Neural progenitor cell (in vitro differentiated cells): ENCODE measurements around the gene PCBP1. TPM values are rescaled to one million over a fixed set of nuclear protein-coding genes. Genes with fewer than 3 reads are reported as not detected.
A peak's percentile ranks its signal among the peaks of the same experiment; 100 is the strongest.

Experiments
- DNase-seq: peaks from one replicate; pipeline ENCODE4 v3.0.0-alpha.2; 2016; ENCODE audit warnings: low spot score
- H2AFZ ChIP-seq: fragments of 200-600 bp; sonication (generic); replicated peaks from 2 replicates; pipeline ENCODE4 v1.6.1; 2016; ENCODE audit warnings: antibody characterized with exemption
- H3F3A ChIP-seq: fragments of 200-600 bp; sonication (generic); 2 replicates; pipeline ENCODE4 v1.6.1; 2016; ENCODE audit warnings: antibody characterized with exemption, low read depth
- H3K27ac ChIP-seq: fragments of 200-600 bp; sonication (generic); 2 replicates; pipeline ENCODE4 v1.5.1; 2016; ENCODE audit warnings: mild to moderate bottlenecking
- H3K27me3 ChIP-seq: fragments of 200-600 bp; sonication (generic); 2 replicates; pipeline ENCODE4 v1.6.1; 2016; ENCODE audit warnings: mild to moderate bottlenecking, moderate library complexity
- H3K36me3 ChIP-seq: fragments of 200-600 bp; sonication (generic); 2 replicates; pipeline ENCODE4 v1.5.1; 2016
- H3K4me1 ChIP-seq: fragments of 200-600 bp; sonication (generic); 2 replicates; pipeline ENCODE4 v1.6.1; 2016; ENCODE audit warnings: mixed run types
- H3K4me2 ChIP-seq: fragments of 200-600 bp; sonication (generic); 2 replicates; pipeline ENCODE4 v1.6.1; 2016
- H3K4me3 ChIP-seq: fragments of 200-600 bp; sonication (generic); 2 replicates; pipeline ENCODE4 v1.5.1; 2016
- H3K79me2 ChIP-seq: fragments of 200-600 bp; sonication (generic); 2 replicates; pipeline ENCODE4 v1.6.1; 2016; ENCODE audit warnings: low read depth
- H3K9ac ChIP-seq: fragments of 200-600 bp; sonication (generic); 2 replicates; pipeline ENCODE4 v1.6.1; 2016
- H3K9me3 ChIP-seq: fragments of 200-600 bp; sonication (generic); 2 replicates; pipeline ENCODE4 v1.5.1; 2016; ENCODE audit warnings: low read depth
- H4K20me1 ChIP-seq: fragments of 200-600 bp; sonication (generic); 2 replicates; pipeline ENCODE4 v1.6.1; 2016; ENCODE audit warnings: low read depth
- H3K27ac Mint-ChIP-seq: 3 replicates; pipeline ENCODE4 v1.8.0; 2021; ENCODE audit warnings: mixed read lengths
- H3K27me3 Mint-ChIP-seq: 2 replicates; pipeline ENCODE4 v1.8.0; 2022; ENCODE audit warnings: low read depth, mild to moderate bottlenecking, inconsistent platforms, moderate library complexity, mixed read lengths; ENCODE audit not compliant: insufficient read depth
- H3K36me3 Mint-ChIP-seq: 3 replicates; pipeline ENCODE4 v1.8.0; 2021; ENCODE audit warnings: mixed read lengths
- H3K4me1 Mint-ChIP-seq: 3 replicates; pipeline ENCODE4 v1.8.0; 2021; ENCODE audit warnings: mixed read lengths
- H3K4me3 Mint-ChIP-seq: 3 replicates; pipeline ENCODE4 v1.8.0; 2021; ENCODE audit warnings: mild to moderate bottlenecking, moderate library complexity, mixed read lengths
- H3K9me3 Mint-ChIP-seq: 3 replicates; pipeline ENCODE4 v1.8.0; 2020; ENCODE audit warnings: mixed read lengths
- CTCF ChIP-seq: fragments of 200-600 bp; sonication (generic); IDR thresholded peaks from 2 replicates; pipeline ENCODE4 v1.5.1; 2017; ENCODE audit warnings: antibody characterized with exemption, mild to moderate bottlenecking
- EZH2 ChIP-seq: fragments of 200-600 bp; sonication (generic); IDR thresholded peaks from 2 replicates; pipeline ENCODE4 v1.6.1; 2017; ENCODE audit warnings: antibody characterized with exemption, mild to moderate bottlenecking, moderate library complexity
- EZH2phosphoT487 ChIP-seq: fragments of 200-600 bp; sonication (generic); IDR thresholded peaks from 2 replicates; pipeline ENCODE4 v1.6.1; 2017; ENCODE audit warnings: antibody characterized with exemption
- total RNA-seq: library from RNA; depleted of rRNA; stranded (reverse); fragments of >200 nt; gene quantifications from 2 replicates; pipeline ENCODE4 v1.2.3, GENCODE V29; 2015; ENCODE audit warnings: low replicate concordance

The PCBP1 gene
- total RNA-seq, 1 donor from 2014 or later = 62.0 TPM

- Mint-ChIP-seq H3K4me1 (peaks cover 60% of the 10 kb centered on the region), H3K36me3 (no peaks in the 10 kb centered on the region), H3K27ac (peak overlapping the region; percentile 100), H3K27me3 (peaks cover 18% of the 10 kb centered on the region), H3K9me3 (no peaks in the 10 kb centered on the region), H3K4me3 (peak overlapping the region; percentile 90)
- H3K9me3 ChIP-seq = no peaks in the 10 kb centered on the region
- peak overlapping the region; percentile 71 for H3K9ac ChIP-seq
- H3K36me3 ChIP-seq = no peaks in the 10 kb centered on the region
- peak; percentile 81 for DNase-seq
- no peaks in the 10 kb centered on the region for H4K20me1 ChIP-seq
- peaks cover 23% of the 10 kb centered on the region for H3K4me1 ChIP-seq
- no peaks in the 10 kb centered on the region for H3K79me2 ChIP-seq
- TF ChIP-seq EZH2phosphoT487 (no peak), CTCF (no peak), EZH2 (no peak)
- peak overlapping the region; percentile 78 for H2AFZ ChIP-seq
- H3K4me2 ChIP-seq = peak overlapping the region; percentile 88
- H3K27ac ChIP-seq = peak overlapping the region; percentile 90
- peaks cover 57% of the 10 kb centered on the region for H3F3A ChIP-seq
- no peaks in the 10 kb centered on the region for H3K27me3 ChIP-seq
- peak overlapping the region; percentile 71 for H3K4me3 ChIP-seq
Measured at GRCh38 chr2:70124983-70125480, 37.8 kb downstream of the PCBP1 start.

GRCh38 chr2:70125498-70125898 lies 38.2 kb downstream of the PCBP1 start:
- no peaks in the 10 kb centered on the region for H3K27me3 ChIP-seq
- H3K27ac ChIP-seq = no peak overlapping the region
- H3K36me3 Mint-ChIP-seq = no peaks in the 10 kb centered on the region
- H3K9me3 Mint-ChIP-seq = no peaks in the 10 kb centered on the region
- H3K4me1 Mint-ChIP-seq = peaks cover 60% of the 10 kb centered on the region
- no peaks in the 10 kb centered on the region for H3K36me3 ChIP-seq
- H3F3A ChIP-seq = peaks cover 57% of the 10 kb centered on the region
- H3K4me2 ChIP-seq = peak overlapping the region; percentile 88
- no peak for TF ChIP-seq EZH2
- TF ChIP-seq CTCF = no peak
- TF ChIP-seq EZH2phosphoT487 = no peak
- no peaks in the 10 kb centered on the region for H4K20me1 ChIP-seq
- H3K79me2 ChIP-seq = no peaks in the 10 kb centered on the region
- peak overlapping the region; percentile 100 for H3K27ac Mint-ChIP-seq
- H2AFZ ChIP-seq = no peak overlapping the region
- peaks cover 18% of the 10 kb centered on the region for H3K27me3 Mint-ChIP-seq
- peak overlapping the region; percentile 71 for H3K4me3 ChIP-seq
- H3K9me3 ChIP-seq = no peaks in the 10 kb centered on the region
- H3K4me3 Mint-ChIP-seq = peak overlapping the region; percentile 90
- H3K4me1 ChIP-seq = peaks cover 23% of the 10 kb centered on the region
- DNase-seq = no peak
- no peak overlapping the region for H3K9ac ChIP-seq

- peaks cover 55% of the 10 kb centered on the region for H3K4me1 Mint-ChIP-seq
- H3K4me3 Mint-ChIP-seq = peak overlapping the region; percentile 90
- Histone ChIP-seq H3K9ac (no peak overlapping the region), H3K79me2 (no peaks in the 10 kb centered on the region), H3K4me1 (peaks cover 20% of the 10 kb centered on the region), H3K27ac (no peak overlapping the region), H3K9me3 (no peaks in the 10 kb centered on the region), H4K20me1 (no peaks in the 10 kb centered on the region), H3K4me3 (no peak overlapping the region), H3F3A (peaks cover 54% of the 10 kb centered on the region), H2AFZ (no peak overlapping the region), H3K27me3 (no peaks in the 10 kb centered on the region), H3K36me3 (no peaks in the 10 kb centered on the region), H3K4me2 (no peak overlapping the region)
- H3K27me3 Mint-ChIP-seq = peaks cover 18% of the 10 kb centered on the region
- H3K9me3 Mint-ChIP-seq = no peaks in the 10 kb centered on the region
- no peaks in the 10 kb centered on the region for H3K36me3 Mint-ChIP-seq
- TF ChIP-seq EZH2 (no peak), EZH2phosphoT487 (no peak), CTCF (no peak)
- peak overlapping the region; percentile 100 for H3K27ac Mint-ChIP-seq
- no peak for DNase-seq
Measured at GRCh38 chr2:70126413-70126812, 39.1 kb downstream of the PCBP1 start.
